GM21447 (cell line): Measurements from ENCODE around the gene SAP30BP.
A peak's percentile ranks its signal among the peaks of the same experiment; 100 is the strongest.

Experiments used
- ATAC-seq: cut with Tn5 transposase; IDR thresholded peaks from one replicate; pipeline ENCODE4 v1.9.1; 2021; ENCODE audit not compliant: unreplicated experiment

SAP30BP gene

GRCh38 chr17:75707079-75707571, 40.0 kb downstream of the SAP30BP start:
- ATAC-seq: no peak

DNA sequence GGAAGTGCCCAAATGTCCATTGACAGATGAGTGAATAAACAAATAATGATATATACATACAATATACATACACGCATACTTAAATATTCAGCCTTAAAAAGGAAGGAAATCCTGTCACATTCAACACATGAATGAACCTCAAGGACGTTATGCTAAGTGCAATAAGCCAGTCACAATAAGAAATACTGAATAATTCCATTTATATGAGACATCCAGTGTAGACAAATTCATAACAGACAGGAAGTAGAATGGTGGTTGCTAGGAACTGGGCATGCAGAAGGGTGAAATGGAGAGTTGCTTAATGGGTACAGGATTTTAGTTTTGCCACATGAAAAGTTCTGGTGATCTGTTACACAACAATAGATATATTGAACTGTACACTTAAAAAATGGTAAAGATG, 45.3 kb downstream of the SAP30BP start:
- no peak for ATAC-seq

DNA sequence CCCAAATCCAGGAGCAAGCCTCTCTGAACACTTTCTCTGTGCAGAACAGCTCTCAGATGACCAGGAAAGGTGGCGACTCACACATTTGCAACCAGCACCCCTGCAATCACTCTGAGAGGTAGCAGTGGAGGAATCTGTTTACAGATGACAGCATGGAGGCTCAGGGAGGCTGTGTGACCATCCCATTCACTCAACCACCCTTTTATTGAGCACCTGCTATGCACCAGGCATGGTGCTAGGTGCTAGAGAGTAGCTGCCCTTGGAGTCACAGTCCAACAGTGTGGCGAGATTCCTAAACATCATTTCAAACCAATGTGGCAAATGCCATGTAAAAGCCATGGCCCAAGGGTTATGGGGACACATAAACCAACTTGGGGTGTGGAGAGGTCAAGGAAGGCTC, 52.6 kb downstream of the SAP30BP start:
- no peak for ATAC-seq

DNA sequence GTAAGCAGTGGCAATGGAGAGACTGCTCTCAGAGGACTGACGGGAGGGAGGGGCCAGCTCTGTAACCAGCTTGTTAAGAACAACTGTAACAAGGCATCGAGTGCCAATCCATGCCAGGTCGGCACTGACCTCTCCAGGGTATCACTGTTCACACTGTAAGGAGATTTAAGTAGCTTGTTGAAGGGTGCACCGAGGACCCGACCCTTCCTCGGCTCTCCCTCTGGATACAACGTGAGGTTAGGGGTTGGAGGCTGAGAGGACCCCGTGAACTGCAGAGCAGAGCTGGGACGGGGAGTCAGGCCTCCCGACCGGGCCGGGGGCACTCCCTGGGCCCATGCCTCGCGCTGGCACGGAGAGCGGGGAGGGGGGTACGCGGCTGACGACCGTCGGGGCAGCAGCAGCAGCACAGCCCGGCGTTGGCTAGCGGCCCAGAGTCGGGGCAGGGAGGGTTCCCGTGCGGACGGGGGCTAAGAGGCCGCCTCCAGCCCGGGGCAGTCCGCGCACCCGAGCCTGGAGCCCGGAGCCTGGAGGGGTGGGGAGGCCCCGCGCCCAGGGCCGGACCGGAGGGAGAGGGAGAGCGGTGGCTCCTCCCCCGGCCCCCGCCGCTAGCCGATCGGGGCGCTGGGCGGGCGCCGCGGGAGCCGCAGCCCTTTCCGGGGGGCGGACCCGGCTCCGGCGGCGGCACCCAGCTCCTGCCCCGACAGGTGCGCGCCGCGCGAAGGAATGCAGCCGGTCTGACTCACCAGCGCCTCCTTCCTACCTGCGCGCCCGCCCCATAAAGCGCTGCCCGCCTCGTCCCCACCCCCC, 53.7 kb downstream of the SAP30BP start, which contains the start of gene ITGB4:
Gene ITGB4 (plus strand): TSS at position 804 of the 807 bp plus-strand sequence. CDS start 3,245 bp downstream, outside the sequence.
- ATAC-seq: peak; percentile 55

- ATAC-seq: no peak
Measured at GRCh38 chr17:75721463-75722011, 54.4 kb downstream of the SAP30BP start.

GRCh38 chr17:75722076-75722475, 54.9 kb downstream of the SAP30BP start:
- no peak for ATAC-seq

DNA sequence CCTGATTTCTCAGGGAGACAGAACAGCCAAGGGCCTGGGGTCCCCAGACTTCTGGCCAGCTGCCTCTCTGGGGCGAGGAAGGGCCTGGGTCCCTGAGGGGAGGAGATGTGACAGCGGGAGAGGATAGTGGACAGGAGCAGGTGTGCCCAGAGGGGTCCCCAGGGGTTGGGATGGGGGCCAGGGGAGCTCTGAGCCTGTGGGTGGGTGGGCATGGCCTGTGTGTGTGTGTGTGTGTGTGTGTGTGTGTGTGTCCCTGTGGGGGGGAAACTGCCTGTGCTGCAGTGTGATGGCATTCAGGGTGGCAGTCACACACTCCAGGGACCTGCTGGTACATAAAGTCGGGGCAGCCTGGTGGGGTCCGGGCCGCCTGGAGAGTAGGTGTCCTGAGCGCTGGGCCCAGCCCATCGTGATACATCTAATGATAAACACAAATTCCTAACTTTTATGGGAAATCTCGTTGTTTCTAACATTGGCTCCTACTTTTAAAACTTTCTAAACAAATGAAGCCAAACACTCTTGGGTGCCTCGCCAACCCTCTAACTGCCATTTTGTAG, 55.5 kb downstream of the SAP30BP start:
- ATAC-seq: no peak

GRCh38 chr17:75723171-75723930, 56.2 kb downstream of the SAP30BP start:
- ATAC-seq: no peak

DNA sequence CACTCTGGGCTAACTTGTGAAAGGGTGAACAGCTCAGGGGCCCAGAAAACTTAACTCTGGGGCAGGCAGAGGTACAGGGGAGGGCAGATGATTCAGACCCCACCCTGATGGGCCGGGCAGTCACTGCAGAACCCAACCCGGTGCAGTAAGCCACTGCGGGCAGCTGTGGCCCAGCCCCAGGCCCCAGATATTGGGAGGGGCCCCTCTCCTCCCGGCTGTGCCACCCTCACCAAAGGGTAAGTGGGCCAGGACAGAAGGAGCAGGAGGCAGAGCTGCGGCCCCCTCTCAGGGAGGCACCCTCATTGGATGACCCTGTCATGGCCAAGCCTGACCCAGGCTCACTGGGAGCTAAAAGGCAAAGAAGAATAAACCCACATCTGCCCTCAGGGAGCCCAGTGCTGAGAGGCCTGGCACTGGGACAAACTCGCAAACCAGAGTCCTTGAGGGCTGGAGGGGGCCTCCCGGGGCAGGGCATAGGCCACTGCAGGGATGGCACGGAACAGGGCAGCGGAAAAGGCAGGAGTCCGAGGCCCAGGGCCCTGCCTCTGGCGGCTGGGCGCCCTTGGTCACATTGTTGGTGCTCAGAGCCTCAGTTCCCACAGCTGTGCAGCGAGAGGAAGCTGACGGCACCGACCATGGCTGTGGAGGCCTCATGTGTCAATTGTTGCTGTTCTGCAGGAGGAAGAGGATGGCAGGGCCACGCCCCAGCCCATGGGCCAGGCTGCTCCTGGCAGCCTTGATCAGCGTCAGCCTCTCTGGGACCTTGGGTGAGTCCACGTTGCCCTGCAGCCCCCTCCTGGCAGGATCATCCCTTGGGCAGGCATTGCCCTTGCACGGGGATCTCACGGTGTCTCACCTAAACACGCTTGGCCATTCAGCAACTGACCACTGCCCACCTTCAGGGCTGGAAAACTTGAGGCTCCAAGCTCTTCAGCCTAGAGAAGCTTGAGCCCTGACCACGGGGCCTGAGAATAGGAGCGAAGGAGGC, 57.2 kb downstream of the SAP30BP start:
- ATAC-seq: no peak

- no peak for ATAC-seq
Measured at GRCh38 chr17:75725504-75725903, 58.4 kb downstream of the SAP30BP start.

DNA sequence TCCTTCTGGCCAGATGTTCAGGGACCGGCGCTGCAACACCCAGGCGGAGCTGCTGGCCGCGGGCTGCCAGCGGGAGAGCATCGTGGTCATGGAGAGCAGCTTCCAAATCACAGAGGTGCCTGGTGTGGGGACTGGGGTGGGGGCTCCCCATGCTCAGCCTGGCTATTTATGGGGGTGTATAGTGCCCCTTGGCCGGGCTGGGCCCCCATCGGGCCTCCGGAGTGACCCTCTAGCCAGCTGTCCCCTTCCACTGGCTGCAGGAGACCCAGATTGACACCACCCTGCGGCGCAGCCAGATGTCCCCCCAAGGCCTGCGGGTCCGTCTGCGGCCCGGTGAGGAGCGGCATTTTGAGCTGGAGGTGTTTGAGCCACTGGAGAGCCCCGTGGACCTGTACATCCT, 60.3 kb downstream of the SAP30BP start:
- no peak for ATAC-seq

GRCh38 chr17:75729351-75729750, 62.2 kb downstream of the SAP30BP start:
- ATAC-seq: no peak

DNA sequence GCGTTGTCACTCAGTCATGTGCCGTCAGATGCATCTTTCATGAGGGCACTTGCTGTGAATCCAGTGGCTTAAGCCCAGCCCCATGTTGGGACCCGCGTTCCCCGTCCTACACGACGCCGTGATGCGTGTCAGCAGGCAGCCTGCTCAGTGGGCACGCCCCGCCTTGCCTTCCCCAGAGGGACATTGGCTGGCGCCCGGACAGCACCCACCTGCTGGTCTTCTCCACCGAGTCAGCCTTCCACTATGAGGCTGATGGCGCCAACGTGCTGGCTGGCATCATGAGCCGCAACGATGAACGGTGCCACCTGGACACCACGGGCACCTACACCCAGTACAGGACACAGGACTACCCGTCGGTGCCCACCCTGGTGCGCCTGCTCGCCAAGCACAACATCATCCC, 62.9 kb downstream of the SAP30BP start:
- ATAC-seq: no peak

- ATAC-seq: no peak
Measured at GRCh38 chr17:75731086-75731715, 64.1 kb downstream of the SAP30BP start.

DNA sequence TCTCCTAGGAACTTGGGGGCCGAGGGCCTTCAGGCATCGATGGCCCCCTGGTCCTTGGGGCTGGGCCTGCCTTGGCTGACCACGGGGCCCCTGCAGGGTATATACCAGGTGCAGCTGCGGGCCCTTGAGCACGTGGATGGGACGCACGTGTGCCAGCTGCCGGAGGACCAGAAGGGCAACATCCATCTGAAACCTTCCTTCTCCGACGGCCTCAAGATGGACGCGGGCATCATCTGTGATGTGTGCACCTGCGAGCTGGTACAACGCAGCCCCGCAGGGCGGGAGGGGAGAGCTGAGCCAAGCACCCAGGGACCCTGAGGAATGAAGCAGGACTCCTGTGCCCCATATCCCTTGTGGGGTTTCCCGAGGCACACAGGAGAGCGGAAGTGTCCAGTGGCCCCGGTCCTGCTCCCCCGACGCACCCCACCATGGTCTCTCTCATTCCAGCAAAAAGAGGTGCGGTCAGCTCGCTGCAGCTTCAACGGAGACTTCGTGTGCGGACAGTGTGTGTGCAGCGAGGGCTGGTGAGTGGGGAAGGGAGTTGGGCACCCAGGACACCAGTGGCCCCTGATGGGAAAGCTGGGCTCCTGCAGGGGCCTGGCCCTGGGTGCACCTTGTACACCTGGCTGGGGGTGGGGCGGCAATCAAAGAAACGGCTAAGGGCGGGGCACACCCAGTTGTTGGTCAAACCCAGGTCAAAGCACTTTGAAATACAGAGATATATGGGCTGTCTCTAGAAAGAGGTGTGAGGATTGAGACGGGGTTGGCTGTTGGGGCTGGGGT, 64.8 kb downstream of the SAP30BP start:
- ATAC-seq: no peak

DNA sequence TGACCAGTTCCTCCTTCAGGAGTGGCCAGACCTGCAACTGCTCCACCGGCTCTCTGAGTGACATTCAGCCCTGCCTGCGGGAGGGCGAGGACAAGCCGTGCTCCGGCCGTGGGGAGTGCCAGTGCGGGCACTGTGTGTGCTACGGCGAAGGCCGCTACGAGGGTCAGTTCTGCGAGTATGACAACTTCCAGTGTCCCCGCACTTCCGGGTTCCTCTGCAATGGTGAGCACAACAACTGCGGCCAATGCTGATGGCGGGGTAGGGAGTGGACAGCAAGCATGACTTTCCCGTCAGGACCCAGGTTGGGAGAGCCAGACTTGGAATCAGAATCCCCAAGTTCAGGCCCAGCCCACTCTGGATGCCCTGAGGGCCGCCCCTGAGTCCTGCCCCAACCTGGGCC, 66.3 kb downstream of the SAP30BP start:
- ATAC-seq: no peak

DNA sequence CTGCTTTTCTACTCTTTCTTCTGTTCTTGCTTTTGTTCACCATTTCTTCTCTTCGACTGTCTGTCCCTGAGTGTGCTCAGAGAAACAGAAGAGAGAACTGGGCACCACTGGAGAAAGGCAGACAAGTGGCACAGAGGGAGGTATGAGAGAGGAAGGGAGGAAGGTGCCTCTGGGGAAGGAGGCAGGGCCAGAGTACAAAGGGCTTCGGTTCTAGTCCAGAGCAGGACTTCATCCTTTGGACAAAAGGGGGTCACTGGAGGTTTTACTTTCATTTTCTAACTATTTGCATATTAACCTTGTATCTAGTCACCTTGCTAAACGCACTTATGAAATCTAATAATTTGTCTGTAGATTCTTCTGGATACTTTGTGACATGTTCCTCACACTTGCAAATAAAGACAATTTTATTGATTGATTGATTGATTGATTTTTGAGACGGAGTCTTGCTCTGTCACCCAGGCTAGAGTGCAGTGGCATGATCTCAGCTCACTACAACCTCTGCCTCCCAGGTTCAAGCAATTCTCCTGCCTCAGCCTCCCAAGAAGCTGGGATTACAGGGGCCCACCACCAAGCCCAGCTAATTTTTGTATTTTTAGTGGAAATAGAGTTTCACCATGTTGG, 67.6 kb downstream of the SAP30BP start:
- no peak for ATAC-seq

GRCh38 chr17:75736173-75736835, 69.2 kb downstream of the SAP30BP start:
- ATAC-seq: no peak
